Right lobe of liver (tissue), 6 donors: ENCODE measurements around the gene CHD9NB. TPM values are rescaled to one million over a fixed set of nuclear protein-coding genes. Genes with fewer than 3 reads are reported as not detected.

Source experiments
- ATAC-seq, 4 donors: fragments of 200-7000 bp; cut with Tn5 transposase; one replicate each; pipeline ENCODE4 v1.9.1; 2020; ENCODE audit warnings: mild to moderate bottlenecking in 4 of 4, moderate library complexity in 4 of 4
- DNase-seq, 3 donors: peaks; one replicate each; pipeline ENCODE4 v3.0.0-alpha.2; 2020
- H3K27ac ChIP-seq, 3 donors: fragments of 200-600 bp; one replicate each; pipeline ENCODE4 v1.8.0; 2022
- H3K27me3 ChIP-seq, 2 donors: fragments of 200-600 bp; one replicate each; pipeline ENCODE4 v1.8.0; 2022
- H3K36me3 ChIP-seq, 4 donors: fragments of 200-600 bp; sonication (generic) in 1 of 4; one replicate each; pipeline versions ENCODE4 v1.5.1 to v1.8.0; 2017 to 2022; ENCODE audit warnings: control low read depth in 1 of 4
- H3K4me1 ChIP-seq, 4 donors: fragments of 200-600 bp; sonication (generic) in 1 of 4; one replicate each; pipeline versions ENCODE4 v1.5.1 to v1.8.0; 2017 to 2022; ENCODE audit warnings: control low read depth in 1 of 4
- H3K4me3 ChIP-seq, 3 donors: fragments of 200-600 bp; one replicate each; pipeline ENCODE4 v1.8.0; 2022
- H3K9me3 ChIP-seq, 4 donors: fragments of 200-600 bp; sonication (generic) in 1 of 4; one replicate each; pipeline versions ENCODE4 v1.5.1 to v1.8.0; 2017 to 2022; ENCODE audit warnings: control low read depth in 1 of 4
- CTCF ChIP-seq, 4 donors: fragments of 200-600 bp in 3 of 4; fragments of 450-650 bp in 1 of 4; IDR thresholded peaks; one replicate each; pipeline versions ENCODE4 v1.5.1 to v1.8.0; 2016 to 2022; ENCODE audit warnings: antibody characterized with exemption in 4 of 4, mild to moderate bottlenecking in 2 of 4
- POLR2A ChIP-seq: fragments of 450-650 bp; IDR thresholded peaks from one replicate; pipeline ENCODE4 v1.6.1; 2017; ENCODE audit warnings: antibody characterized with exemption, mild to moderate bottlenecking
- WGBS: methylation state at CpG from one replicate; pipeline ENCODE4 v1.1.6; 2018; ENCODE audit warnings: low coverage, low lambda C conversion rate; ENCODE audit not compliant: insufficient coverage; ENCODE audit errors: missing lambda C conversion rate; 5-methylcytosine and 5-hydroxymethylcytosine counted together
- intact Hi-C, 2 donors: fragments of 100-400 bp; cut with DNase I; formaldehyde crosslinking; loops; one replicate each; pipeline versions ENCODE4 v1.11.2 to v1.14.1; 2022
- total RNA-seq, 6 experiments: library from RNA; depleted of rRNA in 2 of 6; stranded (reverse); fragments of >200 nt in 2 of 6; fragmentation: NEBNext Ultra II Directional in 3 of 6; extraction: Animal tissue kit (Norgen Biotek cat#: 25700) in 3 of 6; gene quantifications; one replicate each; pipeline versions ENCODE4 v1.1.0 to v1.2.4, GENCODE V29; 2016 to 2023
- donor health status: DM: no; HTN: yes; CAD: no.
- donor health status: DM: no; HTN: no; CAD: no.
- donor health status: DM: no; HTN: no; CAD: no.
- donor health status: DM: no; HTN: yes; CAD: no.
- donor health status: DM: no; HTN: yes; CAD: no.

Gene CHD9NB
- total RNA-seq, 6 experiments from 2014 or later = 0.25 to 0.59 (median 0.39) TPM; not detected in 2

GRCh38 chr16:53036066-53036465 is 16.6 kb downstream of the CHD9NB start:
- no peaks in the 10 kb centered on the region for H3K4me1 ChIP-seq
- ATAC-seq (no peak), DNase-seq (no peak)
- no peaks in the 10 kb centered on the region for H3K9me3 ChIP-seq
- WGBS = 71% methylated on average over 6 of the region's 6 CpGs
- no peaks in the 10 kb centered on the region for H3K36me3 ChIP-seq
- no peak overlapping the region for H3K27ac ChIP-seq
- intact Hi-C loops = no loop called here
- H3K27me3 ChIP-seq = no peaks in the 10 kb centered on the region
- no peak overlapping the region for H3K4me3 ChIP-seq
- no peak for TF ChIP-seq CTCF (IDR thresholded peaks at IDR 0.05)

- intact Hi-C loops = no loop called here
- no peak for ATAC-seq
- WGBS = 92% methylated on average over 2 of the region's 3 CpGs
Observed at GRCh38 chr16:53035176-53035942, 17.3 kb downstream of the CHD9NB start.

GRCh38 chr16:53034306-53034705 is 18.4 kb downstream of the CHD9NB start:
- Histone ChIP-seq H3K36me3 (no peaks in the 10 kb centered on the region), H3K27me3 (no peaks in the 10 kb centered on the region), H3K4me3 (no peak overlapping the region), H3K27ac (no peak overlapping the region), H3K4me1 (no peaks in the 10 kb centered on the region), H3K9me3 (no peaks in the 10 kb centered on the region)
- DNase-seq = no peak
- ATAC-seq = no peak
- 63% methylated on average over 6 of the region's 6 CpGs for WGBS
- no peak for TF ChIP-seq CTCF (IDR thresholded peaks at IDR 0.05)
- no peak for TF ChIP-seq POLR2A
- intact Hi-C loops = no loop called here

More at GRCh38 chr16:53035176-53035942, 17.3 kb downstream of the CHD9NB start:
- TF ChIP-seq POLR2A (no peak), CTCF (IDR thresholded peaks at IDR 0.05) (no peak)
- Histone ChIP-seq H3K27ac (no peak overlapping the region), H3K4me1 (no peaks in the 10 kb centered on the region), H3K27me3 (no peaks in the 10 kb centered on the region), H3K36me3 (no peaks in the 10 kb centered on the region), H3K9me3 (no peaks in the 10 kb centered on the region), H3K4me3 (no peak overlapping the region)
- no peak for DNase-seq

GRCh38 chr16:53031323-53031942 is 21.3 kb downstream of the CHD9NB start:
- no peaks in the 10 kb centered on the region for H3K27me3 ChIP-seq
- intact Hi-C loops = no loop called here
- ATAC-seq (no peak), DNase-seq (no peak)
- H3K27ac ChIP-seq = no peak overlapping the region
- H3K36me3 ChIP-seq = no peaks in the 10 kb centered on the region
- H3K4me3 ChIP-seq = no peak overlapping the region
- 80% methylated on average over 2 of the region's 2 CpGs for WGBS
- no peaks in the 10 kb centered on the region for H3K9me3 ChIP-seq
- no peaks in the 10 kb centered on the region for H3K4me1 ChIP-seq
- TF ChIP-seq CTCF (IDR thresholded peaks at IDR 0.05) = no peak
- TF ChIP-seq POLR2A = no peak
